ENCODE data around the gene EIF5. TPM values are rescaled to one million over a fixed set of nuclear protein-coding genes. Genes with fewer than 3 reads are reported as not detected.
A peak's percentile ranks its signal among the peaks of the same experiment; 100 is the strongest.

Gene EIF5
- total and polyA plus RNA-seq, 3 experiments from 2014 or later: 312 to 409 (median 394) TPM

DNA sequence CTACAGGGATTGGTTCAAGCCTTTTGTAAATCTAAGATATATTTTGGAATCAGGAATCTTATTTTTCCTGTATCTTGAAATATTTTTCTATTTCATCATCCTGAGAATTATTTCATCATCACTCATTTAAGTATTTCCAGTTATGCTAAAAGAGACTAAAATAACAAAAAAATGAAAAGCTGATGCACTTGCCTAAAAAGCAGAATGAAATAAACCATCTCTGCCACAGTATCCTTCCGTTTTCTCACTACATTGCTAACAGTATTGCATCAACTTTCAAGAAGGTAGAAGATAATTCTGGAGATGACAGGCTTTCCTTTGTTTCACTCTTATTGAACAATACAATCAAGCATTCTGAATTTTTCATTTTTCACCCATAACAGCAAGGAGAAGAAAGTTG lies 31.1 kb upstream of the EIF5 start:
- H3K36me3 ChIP-seq (ENCODE audit: insufficient read depth, low read length): no peaks in the 10 kb centered on the region
- H3K27ac ChIP-seq (ENCODE audit: low read depth, low read length): no peak overlapping the region
- H3K27me3 Mint-ChIP-seq: peaks cover 7 to 21% of the 10 kb centered on the region in 2 donors
- no peak overlapping the region for H3K4me3 ChIP-seq (ENCODE audit: low read length)
- no peak overlapping the region for H3K27ac Mint-ChIP-seq
- H3K4me1 ChIP-seq (ENCODE audit: insufficient read depth, low read length): no peaks in the 10 kb centered on the region
- no peak for DNase-seq
- no peak overlapping the region for H3K4me3 Mint-ChIP-seq
- no peaks in the 10 kb centered on the region for H3K36me3 Mint-ChIP-seq
- H3K4me1 Mint-ChIP-seq: no peaks in the 10 kb centered on the region
- CTCF ChIA-PET: no interaction called here
- no peaks in the 10 kb centered on the region for H3K27me3 ChIP-seq (ENCODE audit: insufficient read depth, low read length, poor library complexity, severe bottlenecking)
- POLR2A ChIA-PET: no interaction called here
- no peaks in the 10 kb centered on the region for H3K9me3 ChIP-seq (ENCODE audit: low read length)
- peaks cover 0 to 3% (median 0%) of the 10 kb centered on the region in 5 donors for H3K9me3 Mint-ChIP-seq

DNA sequence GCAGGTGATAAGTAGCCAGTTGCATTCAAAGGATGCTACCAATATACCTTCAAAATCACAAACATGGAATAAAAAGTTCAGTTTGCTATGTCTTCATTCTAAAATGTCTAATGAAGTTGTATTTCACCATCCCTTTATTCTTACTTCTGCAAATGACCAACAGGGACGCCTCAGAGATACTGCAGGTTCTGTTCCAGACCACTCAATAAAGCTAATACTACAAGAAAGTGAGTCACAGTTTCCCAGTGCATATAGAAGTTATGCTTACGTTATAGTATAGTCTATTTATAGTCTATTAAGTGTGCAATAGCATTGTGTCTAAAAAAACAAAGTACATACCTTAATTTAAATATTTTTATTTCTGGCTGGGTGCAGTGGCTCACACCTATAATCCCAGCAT lies 29.3 kb upstream of the EIF5 start:
- DNase-seq: no peak
- ChIA-PET POLR2A (no interaction called here), CTCF (no interaction called here)
- Histone ChIP-seq H3K4me3 (ENCODE audit: low read length) (no peak overlapping the region), H3K36me3 (ENCODE audit: insufficient read depth, low read length) (no peaks in the 10 kb centered on the region), H3K27ac (ENCODE audit: low read depth, low read length) (no peak overlapping the region), H3K27me3 (ENCODE audit: insufficient read depth, low read length, poor library complexity, severe bottlenecking) (no peaks in the 10 kb centered on the region), H3K9me3 (ENCODE audit: low read length) (no peaks in the 10 kb centered on the region), H3K4me1 (ENCODE audit: insufficient read depth, low read length) (no peaks in the 10 kb centered on the region)
- Mint-ChIP-seq H3K27ac (no peak overlapping the region), H3K4me3 (no peak overlapping the region), H3K4me1 (no peaks in the 10 kb centered on the region), H3K36me3 (no peaks in the 10 kb centered on the region), H3K27me3 (peaks cover 6 to 23% of the 10 kb centered on the region in 2 donors), H3K9me3 (peaks cover 0 to 3% (median 0%) of the 10 kb centered on the region in 5 donors)

DNA sequence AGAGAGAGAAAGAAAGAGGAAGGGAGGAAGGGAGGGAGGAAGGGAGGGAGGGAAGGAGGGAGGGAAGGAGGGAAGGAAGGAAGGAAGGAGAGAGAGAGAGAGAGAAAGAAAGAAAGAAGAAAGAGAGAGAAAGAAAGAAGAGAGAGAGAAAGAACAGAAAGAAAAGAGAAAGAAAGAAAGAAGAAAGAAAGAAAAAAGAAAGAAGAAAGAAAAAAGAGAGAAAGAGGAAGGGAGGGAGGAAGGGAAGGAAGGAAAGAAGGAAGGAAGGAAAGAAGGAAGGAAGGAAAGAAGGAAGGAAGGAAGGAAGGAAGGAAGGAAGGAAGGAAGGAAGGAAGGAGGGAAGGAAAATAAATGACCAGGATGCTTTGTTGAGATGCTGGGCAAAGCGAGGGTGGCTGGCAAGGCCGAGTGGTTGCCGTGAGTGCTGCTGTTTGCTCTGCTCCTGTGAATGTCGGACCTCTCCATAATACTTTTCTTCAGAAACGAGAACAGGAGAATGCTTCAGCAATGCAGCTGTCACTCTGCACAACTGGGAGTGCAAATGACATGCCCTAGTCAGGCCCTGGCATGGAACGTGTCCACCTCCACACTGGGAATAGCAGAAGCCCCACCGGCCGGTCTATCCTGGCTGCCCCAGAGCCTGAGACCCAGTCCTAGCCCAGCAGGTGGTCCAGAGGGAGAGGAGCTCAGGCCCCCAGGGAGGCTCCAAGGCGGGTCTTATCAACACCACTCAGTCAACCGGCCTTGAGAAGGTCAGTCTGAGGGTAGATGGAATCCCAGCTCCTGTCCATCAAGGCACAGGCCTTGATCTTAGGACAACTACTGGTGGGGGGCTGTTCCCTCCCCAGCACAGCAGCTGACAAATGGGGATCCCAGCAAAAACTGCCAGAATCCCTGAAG lies 25.1 kb upstream of the EIF5 start:
- H3K27me3 Mint-ChIP-seq: peaks cover 8 to 36% of the 10 kb centered on the region in 2 donors
- no peak overlapping the region for H3K4me3 ChIP-seq (ENCODE audit: low read length)
- no peaks in the 10 kb centered on the region for H3K27me3 ChIP-seq (ENCODE audit: insufficient read depth, low read length, poor library complexity, severe bottlenecking)
- no peaks in the 10 kb centered on the region for H3K4me1 Mint-ChIP-seq
- ChIA-PET POLR2A (no interaction called here), CTCF (interaction anchor here (1.2 kb wide), 1 partner anchor 49 kb away, joined by 3 read pairs; no protein-coding TSS in a partner anchor)
- H3K9me3 ChIP-seq (ENCODE audit: low read length): no peaks in the 10 kb centered on the region
- no peaks in the 10 kb centered on the region for H3K4me1 ChIP-seq (ENCODE audit: insufficient read depth, low read length)
- no peak overlapping the region for H3K4me3 Mint-ChIP-seq
- no peak for DNase-seq
- H3K27ac ChIP-seq (ENCODE audit: low read depth, low read length): no peak overlapping the region
- H3K27ac Mint-ChIP-seq: peak overlapping the region in 1 of 8 donors; percentile 29
- H3K9me3 Mint-ChIP-seq: peaks cover 0 to 3% (median 0%) of the 10 kb centered on the region in 5 donors
- no peaks in the 10 kb centered on the region for H3K36me3 ChIP-seq (ENCODE audit: insufficient read depth, low read length)
- no peaks in the 10 kb centered on the region for H3K36me3 Mint-ChIP-seq

GRCh38 chr14:103310576-103311095 lies 23.4 kb upstream of the EIF5 start:
- Mint-ChIP-seq H3K9me3 (peaks cover 0 to under 1% (median 0%) of the 10 kb centered on the region in 5 donors), H3K4me1 (no peaks in the 10 kb centered on the region), H3K27ac (no peak overlapping the region), H3K4me3 (no peak overlapping the region), H3K27me3 (peaks cover 9 to 32% of the 10 kb centered on the region in 2 donors), H3K36me3 (no peaks in the 10 kb centered on the region)
- H3K27ac ChIP-seq (ENCODE audit: low read depth, low read length): no peak overlapping the region
- no peak for DNase-seq
- no peak overlapping the region for H3K4me3 ChIP-seq (ENCODE audit: low read length)
- H3K4me1 ChIP-seq (ENCODE audit: insufficient read depth, low read length): no peaks in the 10 kb centered on the region
- ChIA-PET POLR2A (no interaction called here), CTCF (no interaction called here)
- no peaks in the 10 kb centered on the region for H3K9me3 ChIP-seq (ENCODE audit: low read length)
- no peaks in the 10 kb centered on the region for H3K36me3 ChIP-seq (ENCODE audit: insufficient read depth, low read length)
- H3K27me3 ChIP-seq (ENCODE audit: insufficient read depth, low read length, poor library complexity, severe bottlenecking): no peaks in the 10 kb centered on the region

DNA sequence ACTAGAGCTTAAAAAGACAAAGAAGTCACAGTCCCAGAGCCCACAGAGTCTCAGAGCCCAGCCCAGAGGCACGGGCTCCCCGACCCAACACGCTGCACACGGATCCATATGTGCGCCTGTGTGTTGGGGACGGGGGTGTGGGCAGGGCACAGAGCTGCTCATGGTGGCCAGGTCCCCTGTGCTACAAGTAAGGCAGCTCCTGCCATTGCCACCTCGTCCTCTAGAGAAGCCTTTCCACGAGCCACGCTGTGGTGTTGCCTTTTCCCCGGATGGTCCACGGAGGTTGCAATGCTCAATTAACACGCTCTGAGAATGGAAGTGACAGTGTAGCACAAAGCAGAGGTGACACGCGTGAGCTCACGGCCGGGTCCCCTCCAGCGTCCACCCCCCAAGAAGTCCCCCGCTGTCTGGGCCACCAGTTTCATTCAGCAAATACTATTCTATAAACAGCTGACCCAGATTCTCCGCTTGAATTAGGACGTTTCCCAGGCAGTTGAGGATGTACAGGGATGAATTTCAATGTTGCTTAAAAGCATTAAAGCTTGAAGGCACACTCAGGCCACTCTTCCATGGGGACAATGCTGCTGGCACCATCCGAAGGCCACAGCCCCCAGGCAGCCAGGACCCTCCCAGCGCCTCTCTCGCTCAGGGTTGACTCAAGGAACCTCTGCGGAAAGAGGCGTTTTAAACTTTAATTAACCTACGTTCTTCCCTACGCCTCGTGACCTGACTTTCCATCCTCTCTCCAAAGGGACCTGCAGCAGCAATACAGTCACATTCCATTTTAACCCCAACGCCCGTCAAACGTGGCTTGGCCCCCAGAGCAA lies 22.7 kb upstream of the EIF5 start:
- H3K9me3 Mint-ChIP-seq: no peaks in the 10 kb centered on the region
- H3K36me3 ChIP-seq (ENCODE audit: insufficient read depth, low read length): no peaks in the 10 kb centered on the region
- H3K36me3 Mint-ChIP-seq: no peaks in the 10 kb centered on the region
- H3K27me3 Mint-ChIP-seq: peaks cover 10 to 30% of the 10 kb centered on the region in 2 donors
- no peaks in the 10 kb centered on the region for H3K4me1 Mint-ChIP-seq
- no peak overlapping the region for H3K4me3 Mint-ChIP-seq
- H3K9me3 ChIP-seq (ENCODE audit: low read length): no peaks in the 10 kb centered on the region
- POLR2A ChIA-PET: no interaction called here
- no peak overlapping the region for H3K27ac Mint-ChIP-seq
- DNase-seq: no peak
- no peaks in the 10 kb centered on the region for H3K27me3 ChIP-seq (ENCODE audit: insufficient read depth, low read length, poor library complexity, severe bottlenecking)
- CTCF ChIA-PET: no interaction called here
- H3K4me1 ChIP-seq (ENCODE audit: insufficient read depth, low read length): no peaks in the 10 kb centered on the region
- H3K4me3 ChIP-seq (ENCODE audit: low read length): no peak overlapping the region
- no peak overlapping the region for H3K27ac ChIP-seq (ENCODE audit: low read depth, low read length)

- DNase-seq: no peak
- CTCF ChIA-PET: no interaction called here
- H3K4me3 Mint-ChIP-seq: no peak overlapping the region
Measured at GRCh38 chr14:103312006-103312635, 21.9 kb upstream of the EIF5 start.

GRCh38 chr14:103313704-103314103 lies 20.3 kb upstream of the EIF5 start:
- ChIA-PET POLR2A (no interaction called here), CTCF (no interaction called here)
- Mint-ChIP-seq H3K4me1 (no peaks in the 10 kb centered on the region), H3K27me3 (peaks cover 11 to 32% of the 10 kb centered on the region in 2 donors), H3K4me3 (no peak overlapping the region), H3K27ac (no peak overlapping the region), H3K9me3 (no peaks in the 10 kb centered on the region), H3K36me3 (no peaks in the 10 kb centered on the region)
- no peak overlapping the region for H3K4me3 ChIP-seq (ENCODE audit: low read length)
- no peaks in the 10 kb centered on the region for H3K27me3 ChIP-seq (ENCODE audit: insufficient read depth, low read length, poor library complexity, severe bottlenecking)
- H3K9me3 ChIP-seq (ENCODE audit: low read length): no peaks in the 10 kb centered on the region
- no peaks in the 10 kb centered on the region for H3K4me1 ChIP-seq (ENCODE audit: insufficient read depth, low read length)
- no peaks in the 10 kb centered on the region for H3K36me3 ChIP-seq (ENCODE audit: insufficient read depth, low read length)
- H3K27ac ChIP-seq (ENCODE audit: low read depth, low read length): peak overlapping the region; percentile 68
- no peak for DNase-seq

More at GRCh38 chr14:103312006-103312635, 21.9 kb upstream of the EIF5 start:
- Mint-ChIP-seq H3K27me3 (peaks cover 10 to 32% of the 10 kb centered on the region in 2 donors), H3K9me3 (no peaks in the 10 kb centered on the region), H3K36me3 (no peaks in the 10 kb centered on the region), H3K4me1 (no peaks in the 10 kb centered on the region), H3K27ac (no peak overlapping the region)
- Histone ChIP-seq H3K27me3 (ENCODE audit: insufficient read depth, low read length, poor library complexity, severe bottlenecking) (no peaks in the 10 kb centered on the region), H3K36me3 (ENCODE audit: insufficient read depth, low read length) (no peaks in the 10 kb centered on the region), H3K4me1 (ENCODE audit: insufficient read depth, low read length) (no peaks in the 10 kb centered on the region), H3K4me3 (ENCODE audit: low read length) (no peak overlapping the region), H3K27ac (ENCODE audit: low read depth, low read length) (no peak overlapping the region), H3K9me3 (ENCODE audit: low read length) (no peaks in the 10 kb centered on the region)
- POLR2A ChIA-PET: no interaction called here

Measured in CD8-positive, alpha-beta memory T cell (primary cell).